ENCODE results near the gene DAAM2. TPM values are rescaled to one million over a fixed set of nuclear protein-coding genes. Genes with fewer than 3 reads are reported as not detected.

Gene DAAM2
- polyA plus RNA-seq, 2 of the 4 experiments (the other 2 are of a cell fraction) = not detected

DNA sequence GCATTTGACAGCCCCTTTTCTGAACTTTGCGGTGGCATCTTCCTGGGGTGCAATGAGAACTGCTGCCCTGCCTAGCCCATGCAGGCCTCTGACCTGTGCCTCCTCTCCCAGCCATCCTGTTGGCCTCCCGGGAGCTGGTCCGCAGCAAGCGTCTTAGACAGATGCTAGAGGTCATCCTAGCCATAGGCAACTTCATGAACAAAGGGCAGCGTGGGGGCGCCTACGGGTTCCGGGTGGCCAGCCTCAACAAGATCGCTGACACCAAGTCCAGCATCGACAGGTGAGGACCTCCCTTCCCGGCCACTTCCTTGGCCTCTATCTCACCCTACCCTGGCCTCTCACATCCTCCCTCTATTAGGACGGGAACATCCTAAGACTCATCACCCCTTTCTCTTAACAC is 104.5 kb downstream of the DAAM2 start:
- POLR2A ChIA-PET = no interaction called here
- CTCF ChIA-PET = no interaction called here
- no peak overlapping the region for H3K4me2 ChIP-seq
- H3K27ac ChIP-seq = no peak overlapping the region
- no peak for FAIRE-seq
- ATAC-seq = no peak
- no peaks in the 10 kb centered on the region for H3K9me3 ChIP-seq
- no peak for DNase-seq (ENCODE audit: low read depth in 1 of 2, low spot score in 1 of 2)
- H3K4me3 ChIP-seq = no peak overlapping the region
- H3K4me1 ChIP-seq = no peaks in the 10 kb centered on the region
- WGBS (ENCODE audit: missing lambda C conversion rate) = 34% methylated on average over 5 of the region's 12 CpGs
- TF ChIP-seq FOSB (CRISPR knock-in tag; IDR thresholded peaks at IDR 0.05) = no peak
- no peak for TF ChIP-seq POLR2A (IDR thresholded peaks at IDR 0.05; ENCODE audit: low read length)
- no peak for TF ChIP-seq JUNB (IDR thresholded peaks at IDR 0.05)

DNA sequence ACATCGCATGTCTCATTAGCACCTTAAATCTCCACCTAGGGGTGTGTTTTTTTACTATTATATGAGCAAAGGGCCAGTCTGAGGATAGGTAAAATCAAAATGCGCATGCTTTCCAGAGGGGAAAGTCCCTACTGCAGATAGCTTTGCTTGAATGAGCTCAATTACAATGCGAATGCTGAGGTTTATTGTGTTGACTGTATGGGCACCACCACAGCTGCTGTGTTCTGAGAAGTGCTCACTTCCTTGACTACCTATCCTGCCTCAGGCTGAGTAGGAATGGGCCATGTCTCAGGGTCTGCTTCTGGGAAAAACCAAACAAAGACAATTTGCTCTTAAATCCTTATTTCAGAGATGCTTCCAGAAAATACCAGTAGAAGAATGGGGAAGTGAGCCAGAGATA is 105.5 kb downstream of the DAAM2 start:
- ChIA-PET CTCF (interaction anchor here (1.6 kb wide), 1 partner anchor 536 kb away, joined by 5 read pairs; no protein-coding TSS in a partner anchor), POLR2A (no interaction called here)
- Histone ChIP-seq H3K27ac (no peak overlapping the region), H3K4me3 (no peak overlapping the region), H3K4me1 (no peaks in the 10 kb centered on the region), H3K4me2 (no peak overlapping the region), H3K9me3 (no peaks in the 10 kb centered on the region)
- FAIRE-seq (no peak), DNase-seq (ENCODE audit: low read depth in 1 of 2, low spot score in 1 of 2) (no peak), ATAC-seq (no peak)
- TF ChIP-seq RCOR1 (IDR thresholded peaks at IDR 0.05; ENCODE audit: low read depth, low read length) (no peak), ESRRA (IDR thresholded peaks at IDR 0.05; ENCODE audit: borderline replicate concordance, low read length) (no peak)
- WGBS (ENCODE audit: missing lambda C conversion rate) = 33% methylated on average over 3 of the region's 3 CpGs

DNA sequence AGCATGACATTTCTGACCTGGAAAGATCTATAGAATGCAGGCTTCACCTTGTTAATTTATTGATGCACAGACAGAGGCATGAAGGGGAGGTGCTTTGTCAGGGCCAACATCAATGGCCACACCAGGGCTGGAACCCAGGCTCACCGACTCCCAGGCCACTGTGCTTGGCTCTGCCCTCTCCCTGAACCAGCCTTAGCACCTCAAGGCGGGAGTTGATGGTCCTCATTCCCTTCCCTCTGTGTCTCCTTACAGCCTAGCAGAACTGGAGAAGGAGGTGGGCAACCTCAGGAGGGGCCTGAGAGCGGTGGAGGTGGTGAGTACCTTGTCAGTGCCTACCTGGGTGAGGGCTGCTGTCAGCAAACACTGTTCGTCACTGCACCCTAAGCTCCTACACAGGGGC is 106.4 kb downstream of the DAAM2 start:
- no peak overlapping the region for H3K4me2 ChIP-seq
- ChIA-PET CTCF (interaction anchor here (1.6 kb wide), 1 partner anchor 537 kb away, joined by 5 read pairs; no protein-coding TSS in a partner anchor), POLR2A (no interaction called here)
- FAIRE-seq (no peak), ATAC-seq (no peak), DNase-seq (ENCODE audit: low read depth in 1 of 2, low spot score in 1 of 2) (no peak)
- H3K27ac ChIP-seq = no peak overlapping the region
- no peaks in the 10 kb centered on the region for H3K4me1 ChIP-seq
- no peak overlapping the region for H3K4me3 ChIP-seq
- TF ChIP-seq EHMT2 (IDR thresholded peaks at IDR 0.05; ENCODE audit: low read depth) (no peak), POLR2AphosphoS2 (conservative IDR thresholded peaks at IDR 0.05; ENCODE audit: low read length) (no peak), ZSCAN20 (CRISPR knock-in tag; IDR thresholded peaks at IDR 0.05) (no peak), NPAS2 (CRISPR knock-in tag; IDR thresholded peaks at IDR 0.05; ENCODE audit: borderline replicate concordance) (no peak), CBX2 (IDR thresholded peaks at IDR 0.05; ENCODE audit: borderline replicate concordance, low read depth) (no peak), MAZ (IDR thresholded peaks at IDR 0.05; ENCODE audit: borderline replicate concordance, low read depth, low read length) (no peak), HOXA7 (CRISPR knock-in tag; IDR thresholded peaks at IDR 0.05) (no peak), RAD21 (conservative IDR thresholded peaks at IDR 0.05 in 1 of 2, IDR thresholded peaks at IDR 0.05 in 1 of 2) (no peak), EHF (CRISPR knock-in tag; IDR thresholded peaks at IDR 0.05) (no peak), CHD4 (IDR thresholded peaks at IDR 0.05; ENCODE audit: borderline replicate concordance) (no peak), NFE2L2 (conservative IDR thresholded peaks at IDR 0.05; ENCODE audit: low read length) (no peak)
- TF ChIP-seq, protein P1, sequence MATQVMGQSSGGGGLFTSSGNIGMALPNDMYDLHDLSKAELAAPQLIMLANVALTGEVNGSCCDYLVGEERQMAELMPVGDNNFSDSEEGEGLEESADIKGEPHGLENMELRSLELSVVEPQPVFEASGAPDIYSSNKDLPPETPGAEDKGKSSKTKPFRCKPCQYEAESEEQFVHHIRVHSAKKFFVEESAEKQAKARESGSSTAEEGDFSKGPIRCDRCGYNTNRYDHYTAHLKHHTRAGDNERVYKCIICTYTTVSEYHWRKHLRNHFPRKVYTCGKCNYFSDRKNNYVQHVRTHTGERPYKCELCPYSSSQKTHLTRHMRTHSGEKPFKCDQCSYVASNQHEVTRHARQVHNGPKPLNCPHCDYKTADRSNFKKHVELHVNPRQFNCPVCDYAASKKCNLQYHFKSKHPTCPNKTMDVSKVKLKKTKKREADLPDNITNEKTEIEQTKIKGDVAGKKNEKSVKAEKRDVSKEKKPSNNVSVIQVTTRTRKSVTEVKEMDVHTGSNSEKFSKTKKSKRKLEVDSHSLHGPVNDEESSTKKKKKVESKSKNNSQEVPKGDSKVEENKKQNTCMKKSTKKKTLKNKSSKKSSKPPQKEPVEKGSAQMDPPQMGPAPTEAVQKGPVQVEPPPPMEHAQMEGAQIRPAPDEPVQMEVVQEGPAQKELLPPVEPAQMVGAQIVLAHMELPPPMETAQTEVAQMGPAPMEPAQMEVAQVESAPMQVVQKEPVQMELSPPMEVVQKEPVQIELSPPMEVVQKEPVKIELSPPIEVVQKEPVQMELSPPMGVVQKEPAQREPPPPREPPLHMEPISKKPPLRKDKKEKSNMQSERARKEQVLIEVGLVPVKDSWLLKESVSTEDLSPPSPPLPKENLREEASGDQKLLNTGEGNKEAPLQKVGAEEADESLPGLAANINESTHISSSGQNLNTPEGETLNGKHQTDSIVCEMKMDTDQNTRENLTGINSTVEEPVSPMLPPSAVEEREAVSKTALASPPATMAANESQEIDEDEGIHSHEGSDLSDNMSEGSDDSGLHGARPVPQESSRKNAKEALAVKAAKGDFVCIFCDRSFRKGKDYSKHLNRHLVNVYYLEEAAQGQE (IDR thresholded peaks at IDR 0.05) = no peak
- TF ChIP-seq, protein P2, sequence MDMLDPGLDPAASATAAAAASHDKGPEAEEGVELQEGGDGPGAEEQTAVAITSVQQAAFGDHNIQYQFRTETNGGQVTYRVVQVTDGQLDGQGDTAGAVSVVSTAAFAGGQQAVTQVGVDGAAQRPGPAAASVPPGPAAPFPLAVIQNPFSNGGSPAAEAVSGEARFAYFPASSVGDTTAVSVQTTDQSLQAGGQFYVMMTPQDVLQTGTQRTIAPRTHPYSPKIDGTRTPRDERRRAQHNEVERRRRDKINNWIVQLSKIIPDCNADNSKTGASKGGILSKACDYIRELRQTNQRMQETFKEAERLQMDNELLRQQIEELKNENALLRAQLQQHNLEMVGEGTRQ (IDR thresholded peaks at IDR 0.05) = no peak
- 5% methylated on average over 4 of the region's 4 CpGs for WGBS (ENCODE audit: missing lambda C conversion rate)
- no peaks in the 10 kb centered on the region for H3K9me3 ChIP-seq
